HAP-1 (cell line): ENCODE measurements around the gene BPIFA1.

Source experiments
- DNase-seq, 2 experiments: peaks; one replicate each; pipeline ENCODE4 v3.0.0-alpha.2; 2016 to 2020; ENCODE audit warnings: low spot score in 2 of 2
- H3K27me3 ChIP-seq: fragments of 250-450 bp; sonication (Bioruptor Pico); 2 replicates; pipeline ENCODE4 v1.5.1; 2020; ENCODE audit warnings: low read depth, mild to moderate bottlenecking, moderate library complexity
- H3K36me3 ChIP-seq: fragments of 250-450 bp; sonication (Bioruptor Pico); replicated peaks from 2 replicates; pipeline ENCODE4 v1.5.1; 2020; ENCODE audit warnings: mild to moderate bottlenecking
- H3K4me1 ChIP-seq: fragments of 250-450 bp; sonication (Bioruptor Pico); 2 replicates; pipeline ENCODE4 v1.5.1; 2020; ENCODE audit warnings: mild to moderate bottlenecking
- H3K4me3 ChIP-seq: fragments of 250-450 bp; sonication (Bioruptor Pico); 2 replicates; pipeline ENCODE4 v1.5.1; 2020; ENCODE audit warnings: mild to moderate bottlenecking, moderate library complexity
- H3K9me3 ChIP-seq: fragments of 250-450 bp; sonication (Bioruptor Pico); 2 replicates; pipeline ENCODE4 v1.5.1; 2020; ENCODE audit warnings: mild to moderate bottlenecking, moderate library complexity
- in situ Hi-C: fragments of 300-500 bp; cut with MboI; formaldehyde crosslinking; loops from 3 replicates; pipeline ENCODE4 v1.14.3; 2020; ENCODE audit warnings: low sequenced_read_pairs, inconsistent platforms, mixed read lengths

BPIFA1 gene

GRCh38 chr20:33229843-33230242, 6.0 kb upstream of the BPIFA1 start:
- Histone ChIP-seq H3K9me3 (no peaks in the 10 kb centered on the region), H3K4me3 (no peak overlapping the region), H3K36me3 (no peaks in the 10 kb centered on the region), H3K27me3 (0 out of 2 replicates have a peak, but pooled peaks cover 6% of the 10 kb centered on the region), H3K4me1 (no peaks in the 10 kb centered on the region)
- in situ Hi-C loops = no loop called here
- DNase-seq = no peak

- H3K9me3 ChIP-seq = no peaks in the 10 kb centered on the region
- no peak for DNase-seq
- in situ Hi-C loops = no loop called here
- H3K4me1 ChIP-seq = no peaks in the 10 kb centered on the region
- no peaks in the 10 kb centered on the region for H3K36me3 ChIP-seq
- no peak overlapping the region for H3K4me3 ChIP-seq
- peaks cover 13% of the 10 kb centered on the region for H3K27me3 ChIP-seq
These were observed 4.6 kb upstream of the BPIFA1 start for GRCh38 chr20:33231237-33231636.

GRCh38 chr20:33232486-33233072, 3.2 kb upstream of the BPIFA1 start:
- Histone ChIP-seq H3K4me3 (no peak overlapping the region), H3K36me3 (no peaks in the 10 kb centered on the region), H3K4me1 (no peaks in the 10 kb centered on the region), H3K27me3 (peaks cover 17% of the 10 kb centered on the region), H3K9me3 (no peaks in the 10 kb centered on the region)
- no peak for DNase-seq
- in situ Hi-C loops = no loop called here

GRCh38 chr20:33233129-33233774, 2.5 kb upstream of the BPIFA1 start:
- Histone ChIP-seq H3K27me3 (peaks cover 17% of the 10 kb centered on the region), H3K4me3 (no peak overlapping the region), H3K9me3 (no peaks in the 10 kb centered on the region), H3K4me1 (no peaks in the 10 kb centered on the region), H3K36me3 (no peaks in the 10 kb centered on the region)
- in situ Hi-C loops = no loop called here
- peak in 1 of 2 experiments; percentile 15 for DNase-seq

- in situ Hi-C loops = no loop called here
- Histone ChIP-seq H3K36me3 (no peaks in the 10 kb centered on the region), H3K4me1 (no peaks in the 10 kb centered on the region), H3K27me3 (peaks cover 17% of the 10 kb centered on the region), H3K4me3 (no peak overlapping the region), H3K9me3 (no peaks in the 10 kb centered on the region)
- DNase-seq = no peak
These were observed 1.7 kb upstream of the BPIFA1 start for GRCh38 chr20:33234050-33234449.

GRCh38 chr20:33236351-33236750, 555 bp downstream of the BPIFA1 start:
- Histone ChIP-seq H3K36me3 (no peaks in the 10 kb centered on the region), H3K4me3 (no peak overlapping the region), H3K9me3 (no peaks in the 10 kb centered on the region; the same call in 1 of the 2 replicates), H3K27me3 (peaks cover 17% of the 10 kb centered on the region), H3K4me1 (no peaks in the 10 kb centered on the region)
- DNase-seq = no peak
- in situ Hi-C loops = no loop called here

GRCh38 chr20:33237989-33238388, 2.2 kb downstream of the BPIFA1 start:
- DNase-seq = no peak
- Histone ChIP-seq H3K36me3 (no peaks in the 10 kb centered on the region), H3K4me1 (no peaks in the 10 kb centered on the region), H3K4me3 (no peak overlapping the region), H3K9me3 (no peaks in the 10 kb centered on the region; the same call in 1 of the 2 replicates), H3K27me3 (peaks cover 11% of the 10 kb centered on the region)
- in situ Hi-C loops = no loop called here

GRCh38 chr20:33239418-33239817, 3.6 kb downstream of the BPIFA1 start:
- Histone ChIP-seq H3K4me3 (no peak overlapping the region), H3K9me3 (no peaks in the 10 kb centered on the region; the same call in 1 of the 2 replicates), H3K4me1 (no peaks in the 10 kb centered on the region), H3K36me3 (no peaks in the 10 kb centered on the region), H3K27me3 (peaks cover 11% of the 10 kb centered on the region)
- in situ Hi-C loops = no loop called here
- no peak for DNase-seq

- Histone ChIP-seq H3K36me3 (no peaks in the 10 kb centered on the region), H3K27me3 (peaks cover 10% of the 10 kb centered on the region), H3K4me3 (no peak overlapping the region), H3K4me1 (no peaks in the 10 kb centered on the region), H3K9me3 (no peaks in the 10 kb centered on the region; the same call in 1 of the 2 replicates)
- in situ Hi-C loops = no loop called here
- DNase-seq = no peak
These were observed 4.4 kb downstream of the BPIFA1 start for GRCh38 chr20:33239979-33240736.

- no peak for DNase-seq
These were observed 5.1 kb downstream of the BPIFA1 start for GRCh38 chr20:33240923-33241322.

GRCh38 chr20:33242319-33243100, 6.7 kb downstream of the BPIFA1 start:
- Histone ChIP-seq H3K9me3 (no peaks in the 10 kb centered on the region; the same call in 1 of the 2 replicates), H3K4me3 (no peak overlapping the region), H3K36me3 (no peaks in the 10 kb centered on the region), H3K27me3 (no peaks in the 10 kb centered on the region), H3K4me1 (no peaks in the 10 kb centered on the region)
- in situ Hi-C loops = no loop called here
- DNase-seq = no peak

More at GRCh38 chr20:33240923-33241322, 5.1 kb downstream of the BPIFA1 start:
- in situ Hi-C loops = no loop called here
- H3K9me3 ChIP-seq = no peaks in the 10 kb centered on the region; the same call in 1 of the 2 replicates
- no peaks in the 10 kb centered on the region for H3K36me3 ChIP-seq
- H3K27me3 ChIP-seq = peaks cover 4% of the 10 kb centered on the region
- H3K4me3 ChIP-seq = no peak overlapping the region
- no peaks in the 10 kb centered on the region for H3K4me1 ChIP-seq

GRCh38 chr20:33246077-33246476, 10.3 kb downstream of the BPIFA1 start:
- Histone ChIP-seq H3K27me3 (no peaks in the 10 kb centered on the region), H3K36me3 (no peaks in the 10 kb centered on the region), H3K4me1 (no peaks in the 10 kb centered on the region), H3K4me3 (no peak overlapping the region), H3K9me3 (no peaks in the 10 kb centered on the region)
- DNase-seq = no peak
- in situ Hi-C loops = no loop called here

- no peak for DNase-seq
- Histone ChIP-seq H3K4me1 (no peaks in the 10 kb centered on the region), H3K27me3 (no peaks in the 10 kb centered on the region), H3K4me3 (no peak overlapping the region), H3K9me3 (no peaks in the 10 kb centered on the region), H3K36me3 (no peaks in the 10 kb centered on the region)
- in situ Hi-C loops = no loop called here
These were observed 13.7 kb downstream of the BPIFA1 start for GRCh38 chr20:33249456-33249855.
